ENCODE measurements around the gene HSD17B8.
A peak's percentile ranks its signal among the peaks of the same experiment; 100 is the strongest.

Gene HSD17B8

GRCh38 chr6:33195304-33196165, 8.9 kb upstream of the HSD17B8 start:
- peaks cover 31% of the 10 kb centered on the region for H3K27me3 ChIP-seq (ENCODE audit: control insufficient read depth, insufficient read depth, low read length)
- peaks cover 15% of the 10 kb centered on the region for H3K4me1 ChIP-seq (ENCODE audit: control insufficient read depth, low read depth, low read length)

GRCh38 chr6:33197431-33198048, 6.9 kb upstream of the HSD17B8 start:
- no peak overlapping the region for H3K27ac ChIP-seq (ENCODE audit: low read length)
- H3K36me3 ChIP-seq (ENCODE audit: control insufficient read depth, low read depth, low read length): peaks cover 16% of the 10 kb centered on the region
- H3K4me3 ChIP-seq (ENCODE audit: low read length): no peak overlapping the region
- no peak overlapping the region for H3K9ac ChIP-seq (ENCODE audit: low read length)
- no peaks in the 10 kb centered on the region for H3K9me3 ChIP-seq (ENCODE audit: control insufficient read depth, low read depth, low read length)
- H3K27me3 ChIP-seq (ENCODE audit: control insufficient read depth, insufficient read depth, low read length): peaks cover 12% of the 10 kb centered on the region
- peaks cover 11% of the 10 kb centered on the region for H3K4me1 ChIP-seq (ENCODE audit: control insufficient read depth, low read depth, low read length)

More at GRCh38 chr6:33195304-33196165, 8.9 kb upstream of the HSD17B8 start:
- Histone ChIP-seq H3K27ac (ENCODE audit: low read length) (no peak overlapping the region), H3K9me3 (ENCODE audit: control insufficient read depth, low read depth, low read length) (no peaks in the 10 kb centered on the region), H3K36me3 (ENCODE audit: control insufficient read depth, low read depth, low read length) (peaks cover 8% of the 10 kb centered on the region), H3K4me3 (ENCODE audit: low read length) (no peak overlapping the region), H3K9ac (ENCODE audit: low read length) (no peak overlapping the region)

GRCh38 chr6:33198159-33198852, 6.1 kb upstream of the HSD17B8 start:
- Histone ChIP-seq H3K27ac (ENCODE audit: low read length) (no peak overlapping the region), H3K9ac (ENCODE audit: low read length) (no peak overlapping the region), H3K27me3 (ENCODE audit: control insufficient read depth, insufficient read depth, low read length) (peaks cover 6% of the 10 kb centered on the region), H3K9me3 (ENCODE audit: control insufficient read depth, low read depth, low read length) (no peaks in the 10 kb centered on the region), H3K4me3 (ENCODE audit: low read length) (no peak overlapping the region), H3K36me3 (ENCODE audit: control insufficient read depth, low read depth, low read length) (peaks cover 24% of the 10 kb centered on the region), H3K4me1 (ENCODE audit: control insufficient read depth, low read depth, low read length) (peaks cover 11% of the 10 kb centered on the region)

GRCh38 chr6:33198853-33199436, 5.5 kb upstream of the HSD17B8 start:
- Histone ChIP-seq H3K27me3 (ENCODE audit: control insufficient read depth, insufficient read depth, low read length) (no peaks in the 10 kb centered on the region), H3K9ac (ENCODE audit: low read length) (no peak overlapping the region), H3K4me1 (ENCODE audit: control insufficient read depth, low read depth, low read length) (peaks cover 12% of the 10 kb centered on the region), H3K36me3 (ENCODE audit: control insufficient read depth, low read depth, low read length) (peaks cover 26% of the 10 kb centered on the region), H3K4me3 (ENCODE audit: low read length) (peak overlapping the region; percentile 92), H3K9me3 (ENCODE audit: control insufficient read depth, low read depth, low read length) (no peaks in the 10 kb centered on the region), H3K27ac (ENCODE audit: low read length) (no peak overlapping the region)

- Histone ChIP-seq H3K36me3 (ENCODE audit: control insufficient read depth, low read depth, low read length) (peaks cover 26% of the 10 kb centered on the region), H3K27me3 (ENCODE audit: control insufficient read depth, insufficient read depth, low read length) (no peaks in the 10 kb centered on the region), H3K9ac (ENCODE audit: low read length) (peak overlapping the region; percentile 76), H3K27ac (ENCODE audit: low read length) (no peak overlapping the region), H3K4me1 (ENCODE audit: control insufficient read depth, low read depth, low read length) (peaks cover 15% of the 10 kb centered on the region), H3K4me3 (ENCODE audit: low read length) (peak overlapping the region; percentile 92), H3K9me3 (ENCODE audit: control insufficient read depth, low read depth, low read length) (no peaks in the 10 kb centered on the region)
Observed at GRCh38 chr6:33199687-33200218, 4.7 kb upstream of the HSD17B8 start.

- H3K9me3 ChIP-seq (ENCODE audit: control insufficient read depth, low read depth, low read length): no peaks in the 10 kb centered on the region
- H3K4me1 ChIP-seq (ENCODE audit: control insufficient read depth, low read depth, low read length): peaks cover 20% of the 10 kb centered on the region
- peak within 1 kb of the TSS; percentile 92 for H3K4me3 ChIP-seq (ENCODE audit: low read length)
- H3K27me3 ChIP-seq (ENCODE audit: control insufficient read depth, insufficient read depth, low read length): peaks cover 5% of the 10 kb centered on the region
- peaks cover 25% of the 10 kb centered on the region for H3K36me3 ChIP-seq (ENCODE audit: control insufficient read depth, low read depth, low read length)
- peak within 1 kb of the TSS; percentile 76 for H3K9ac ChIP-seq (ENCODE audit: low read length)
- H3K27ac ChIP-seq (ENCODE audit: low read length): peak within 1 kb of the TSS; percentile 65
Observed at GRCh38 chr6:33200219-33201146, 4.0 kb upstream of the HSD17B8 start, which contains the start of the genes RXRB and SLC39A7. TSS of gene RXRB (minus strand) at chr6:33200665. CDS start at chr6:33200476, 189 bp downstream. TSS of gene SLC39A7 (plus strand) at chr6:33200867. CDS start at chr6:33201246, 379 bp downstream.

GRCh38 chr6:33201147-33201545, 3.3 kb upstream of the HSD17B8 start:
- peak overlapping the region; percentile 65 for H3K27ac ChIP-seq (ENCODE audit: low read length)
- peaks cover 12% of the 10 kb centered on the region for H3K27me3 ChIP-seq (ENCODE audit: control insufficient read depth, insufficient read depth, low read length)
- H3K9ac ChIP-seq (ENCODE audit: low read length): peak overlapping the region; percentile 76
- H3K4me3 ChIP-seq (ENCODE audit: low read length): peak overlapping the region; percentile 92
- H3K4me1 ChIP-seq (ENCODE audit: control insufficient read depth, low read depth, low read length): peaks cover 20% of the 10 kb centered on the region
- no peaks in the 10 kb centered on the region for H3K9me3 ChIP-seq (ENCODE audit: control insufficient read depth, low read depth, low read length)
- H3K36me3 ChIP-seq (ENCODE audit: control insufficient read depth, low read depth, low read length): peaks cover 19% of the 10 kb centered on the region

GRCh38 chr6:33201935-33202334, 2.5 kb upstream of the HSD17B8 start:
- H3K27ac ChIP-seq (ENCODE audit: low read length): no peak overlapping the region
- peaks cover 18% of the 10 kb centered on the region for H3K36me3 ChIP-seq (ENCODE audit: control insufficient read depth, low read depth, low read length)
- H3K9me3 ChIP-seq (ENCODE audit: control insufficient read depth, low read depth, low read length): no peaks in the 10 kb centered on the region
- peak overlapping the region; percentile 76 for H3K9ac ChIP-seq (ENCODE audit: low read length)
- H3K4me1 ChIP-seq (ENCODE audit: control insufficient read depth, low read depth, low read length): peaks cover 22% of the 10 kb centered on the region
- H3K27me3 ChIP-seq (ENCODE audit: control insufficient read depth, insufficient read depth, low read length): peaks cover 20% of the 10 kb centered on the region
- H3K4me3 ChIP-seq (ENCODE audit: low read length): peak overlapping the region; percentile 92

GRCh38 chr6:33202799-33203198, 1.7 kb upstream of the HSD17B8 start:
- H3K9ac ChIP-seq (ENCODE audit: low read length): no peak overlapping the region
- no peak overlapping the region for H3K27ac ChIP-seq (ENCODE audit: low read length)
- no peaks in the 10 kb centered on the region for H3K9me3 ChIP-seq (ENCODE audit: control insufficient read depth, low read depth, low read length)
- peaks cover 22% of the 10 kb centered on the region for H3K4me1 ChIP-seq (ENCODE audit: control insufficient read depth, low read depth, low read length)
- no peak overlapping the region for H3K4me3 ChIP-seq (ENCODE audit: low read length)
- H3K27me3 ChIP-seq (ENCODE audit: control insufficient read depth, insufficient read depth, low read length): peaks cover 29% of the 10 kb centered on the region
- peaks cover 18% of the 10 kb centered on the region for H3K36me3 ChIP-seq (ENCODE audit: control insufficient read depth, low read depth, low read length)

- H3K9me3 ChIP-seq (ENCODE audit: control insufficient read depth, low read depth, low read length): no peaks in the 10 kb centered on the region
- peaks cover 22% of the 10 kb centered on the region for H3K4me1 ChIP-seq (ENCODE audit: control insufficient read depth, low read depth, low read length)
- peak overlapping the region; percentile 77 for H3K4me3 ChIP-seq (ENCODE audit: low read length)
- H3K27me3 ChIP-seq (ENCODE audit: control insufficient read depth, insufficient read depth, low read length): peaks cover 31% of the 10 kb centered on the region
- no peak overlapping the region for H3K9ac ChIP-seq (ENCODE audit: low read length)
- H3K27ac ChIP-seq (ENCODE audit: low read length): no peak overlapping the region
- H3K36me3 ChIP-seq (ENCODE audit: control insufficient read depth, low read depth, low read length): peaks cover 18% of the 10 kb centered on the region
Observed at GRCh38 chr6:33203443-33204164, 851 bp upstream of the HSD17B8 start.
